PFSK-1 (cell line): ENCODE data around the gene SNCAIP.

ENCODE experiments used
- FOXP2 ChIP-seq: optimal IDR thresholded peaks from 2 replicates; pipeline ENCODE3; 2011; ENCODE audit warnings: borderline replicate concordance, control low read depth, inconsistent platforms; ENCODE audit not compliant: insufficient read depth; ENCODE audit errors: extremely low read length, extremely low read depth
- POLR2AphosphoS5 ChIP-seq: IDR thresholded peaks from 2 replicates; pipeline ENCODE4 v1.6.1; 2012; ENCODE audit warnings: low read depth, mild to moderate bottlenecking, control low read depth, low read length, moderate library complexity
- REST ChIP-seq, 2 experiments: IDR thresholded peaks; 2 replicates each; pipeline versions ENCODE4 v1.6.1 to v1.8.0; 2011 to 2012; ENCODE audit warnings: low read depth in 2 of 2, low read length in 2 of 2, control low read depth in 1 of 2, inconsistent platforms in 1 of 2, mild to moderate bottlenecking in 1 of 2, moderate library complexity in 1 of 2; ENCODE audit not compliant: insufficient read depth in 1 of 2
- SIN3A ChIP-seq: IDR thresholded peaks from 2 replicates; pipeline ENCODE4 v1.6.1; 2012; ENCODE audit warnings: mild to moderate bottlenecking, low read length, moderate library complexity, borderline replicate concordance; ENCODE audit not compliant: insufficient read depth
- TAF1 ChIP-seq: IDR thresholded peaks from 2 replicates; pipeline ENCODE4 v1.6.1; 2012; ENCODE audit warnings: low read length, control low read depth, borderline replicate concordance; ENCODE audit not compliant: insufficient read depth

SNCAIP gene

GRCh38 chr5:122471752-122472061 lies 159.7 kb downstream of the SNCAIP start:
- TF ChIP-seq REST (IDR thresholded peaks at IDR 0.05; ENCODE audit: insufficient read depth in 1 of 2, low read depth in 2 of 2, low read length in 2 of 2) (no peak), SIN3A (no peak), TAF1 (no peak), FOXP2 (no peak), POLR2AphosphoS5 (no peak)

- no peak for TF ChIP-seq SIN3A
- TF ChIP-seq TAF1, result no peak
- TF ChIP-seq POLR2AphosphoS5, result no peak
- no peak for TF ChIP-seq REST (IDR thresholded peaks at IDR 0.05; ENCODE audit: insufficient read depth in 1 of 2, low read depth in 2 of 2, low read length in 2 of 2)
- TF ChIP-seq FOXP2, result no peak
These were observed 161.3 kb downstream of the SNCAIP start for GRCh38 chr5:122473138-122473843.

GRCh38 chr5:122473941-122474340 lies 161.9 kb downstream of the SNCAIP start:
- TF ChIP-seq FOXP2, result no peak
- no peak for TF ChIP-seq REST (IDR thresholded peaks at IDR 0.05; ENCODE audit: insufficient read depth in 1 of 2, low read depth in 2 of 2, low read length in 2 of 2)
- no peak for TF ChIP-seq SIN3A
- no peak for TF ChIP-seq POLR2AphosphoS5
- TF ChIP-seq TAF1, result no peak

- TF ChIP-seq SIN3A (no peak), REST (IDR thresholded peaks at IDR 0.05; ENCODE audit: insufficient read depth in 1 of 2, low read depth in 2 of 2, low read length in 2 of 2) (no peak), POLR2AphosphoS5 (no peak), FOXP2 (no peak), TAF1 (no peak)
These were observed 166.9 kb downstream of the SNCAIP start for GRCh38 chr5:122478741-122479442.

- TF ChIP-seq SIN3A, result no peak
- no peak for TF ChIP-seq TAF1
- no peak for TF ChIP-seq POLR2AphosphoS5
- TF ChIP-seq REST (IDR thresholded peaks at IDR 0.05; ENCODE audit: insufficient read depth in 1 of 2, low read depth in 2 of 2, low read length in 2 of 2), result no peak
- TF ChIP-seq FOXP2, result no peak
These were observed 168.1 kb downstream of the SNCAIP start for GRCh38 chr5:122480146-122480545.
